ENCODE data around the gene CEP89.

The CEP89 gene

DNA sequence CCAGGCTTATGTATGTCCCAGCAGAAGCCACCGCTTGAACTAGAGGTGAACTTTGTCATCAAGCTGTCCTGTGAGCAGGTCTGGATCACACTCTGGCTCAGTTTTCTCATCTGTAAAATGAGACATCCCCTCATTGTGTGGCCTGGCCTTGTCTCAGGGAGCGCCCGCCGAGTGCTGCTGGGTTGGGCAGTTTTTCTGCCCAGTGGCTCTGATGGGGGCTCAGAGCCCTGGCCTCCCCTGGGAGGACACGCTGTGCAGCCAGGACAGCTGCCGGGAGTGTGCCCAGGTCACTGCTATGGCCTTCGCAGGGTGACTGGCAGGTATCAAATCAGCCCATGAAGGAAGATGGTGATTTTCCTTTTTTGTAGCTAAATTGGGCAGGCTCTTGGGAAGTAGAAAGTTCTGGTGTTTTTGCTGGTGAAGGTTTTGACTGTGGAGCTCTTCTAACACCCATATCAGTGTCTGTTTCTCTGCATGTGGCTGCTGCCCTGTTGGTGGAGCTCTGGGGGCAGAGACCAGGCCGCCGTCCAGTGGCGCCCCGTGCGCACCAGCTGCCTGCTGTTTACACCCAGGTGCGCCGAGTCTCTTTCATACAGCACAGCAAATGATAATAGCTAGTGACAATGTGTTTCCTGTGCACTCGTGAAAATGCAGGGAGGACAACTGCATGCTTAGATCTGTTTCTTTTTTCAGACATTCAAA, 143.0 kb downstream of the CEP89 start:
- H3K4me1 ChIP-seq (ENCODE audit: control insufficient read depth, insufficient read depth, low read length), result peaks cover 11% of the 10 kb centered on the region
- H3K36me3 ChIP-seq (ENCODE audit: control insufficient read depth, insufficient read depth, low read length), result no peaks in the 10 kb centered on the region
- H3K9ac ChIP-seq (ENCODE audit: low read depth, low read length), result no peak overlapping the region
- no peaks in the 10 kb centered on the region for H3K27me3 ChIP-seq (ENCODE audit: control insufficient read depth, insufficient read depth, low read length)
- no peaks in the 10 kb centered on the region for H3K9me3 ChIP-seq (ENCODE audit: control insufficient read depth, insufficient read depth, low read length)
- H3K4me3 ChIP-seq (ENCODE audit: low read depth, low read length), result no peak overlapping the region

DNA sequence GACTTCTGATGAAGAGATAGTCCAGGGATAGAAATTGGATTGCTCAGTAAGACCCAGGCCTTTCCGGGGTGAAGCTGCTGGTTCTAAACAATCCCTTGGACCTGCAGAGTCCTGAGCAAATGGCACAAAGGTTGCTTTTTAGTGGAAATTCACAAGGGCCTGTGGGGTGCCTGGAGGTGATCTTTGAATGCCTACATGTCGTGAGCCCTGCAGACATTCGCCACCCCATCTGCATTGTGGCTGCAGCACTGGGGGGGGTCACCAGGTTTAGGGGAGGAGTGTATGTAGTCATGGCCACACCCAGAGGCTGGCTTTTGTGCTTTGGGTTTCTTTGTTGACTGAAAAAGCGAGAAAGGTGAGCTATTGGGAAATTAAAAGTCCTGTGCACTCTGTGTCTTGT, 143.6 kb downstream of the CEP89 start:
- H3K4me3 ChIP-seq (ENCODE audit: low read depth, low read length), result no peak overlapping the region
- no peaks in the 10 kb centered on the region for H3K36me3 ChIP-seq (ENCODE audit: control insufficient read depth, insufficient read depth, low read length)
- peaks cover 11% of the 10 kb centered on the region for H3K4me1 ChIP-seq (ENCODE audit: control insufficient read depth, insufficient read depth, low read length)
- H3K9me3 ChIP-seq (ENCODE audit: control insufficient read depth, insufficient read depth, low read length), result no peaks in the 10 kb centered on the region
- no peak overlapping the region for H3K9ac ChIP-seq (ENCODE audit: low read depth, low read length)
- H3K27me3 ChIP-seq (ENCODE audit: control insufficient read depth, insufficient read depth, low read length), result no peaks in the 10 kb centered on the region
